Neural cell (in vitro differentiated cells): Measurements from ENCODE around the gene VAV2.

ENCODE experiments used
- CTCF ChIP-seq: fragments of 450-650 bp; IDR thresholded peaks from 2 replicates; pipeline ENCODE4 v1.5.1; 2014; ENCODE audit warnings: antibody characterized with exemption, mild to moderate bottlenecking, moderate library complexity; ENCODE audit not compliant: poor library complexity, severe bottlenecking
- EP300 ChIP-seq: fragments of 450-650 bp; conservative IDR thresholded peaks from 2 replicates; pipeline ENCODE4 v1.6.1; 2014; ENCODE audit warnings: antibody characterized with exemption, mild to moderate bottlenecking, moderate library complexity; ENCODE audit not compliant: poor library complexity, severe bottlenecking
- EZH2 ChIP-seq: fragments of 200-600, 300-800 bp; shearing (Covaris generic), sonication (generic); IDR thresholded peaks from 2 replicates; pipeline ENCODE4 v1.6.1; 2014; ENCODE audit warnings: antibody characterized with exemption, low read length, borderline replicate concordance, mild to moderate bottlenecking; ENCODE audit not compliant: insufficient read depth, poor library complexity, severe bottlenecking
- MXI1 ChIP-seq: fragments of 450-650 bp; conservative IDR thresholded peaks from 2 replicates; pipeline ENCODE4 v1.6.1; 2014; ENCODE audit warnings: antibody characterized with exemption, mild to moderate bottlenecking; ENCODE audit not compliant: poor library complexity, severe bottlenecking
- POLR2AphosphoS5 ChIP-seq: IDR thresholded peaks from 2 replicates; pipeline ENCODE4 v1.6.1; 2012
- RAD21 ChIP-seq: fragments of 450-650 bp; conservative IDR thresholded peaks from 2 replicates; pipeline ENCODE4 v1.6.1; 2014; ENCODE audit warnings: antibody characterized with exemption, mild to moderate bottlenecking, moderate library complexity
- SMC3 ChIP-seq: fragments of 450-650 bp; conservative IDR thresholded peaks from 2 replicates; pipeline ENCODE4 v1.6.1; 2014; ENCODE audit warnings: antibody characterized with exemption, mild to moderate bottlenecking, moderate library complexity; ENCODE audit not compliant: poor library complexity
- TF ChIP-seq, protein P1 (sequence below): IDR thresholded peaks from 2 replicates; pipeline ENCODE4 v1.6.1; 2012; ENCODE audit warnings: borderline replicate concordance

- no peak for TF ChIP-seq CTCF
- no peak for TF ChIP-seq RAD21
- no peak for TF ChIP-seq EZH2
- no peak for TF ChIP-seq POLR2AphosphoS5
- TF ChIP-seq, protein P1, sequence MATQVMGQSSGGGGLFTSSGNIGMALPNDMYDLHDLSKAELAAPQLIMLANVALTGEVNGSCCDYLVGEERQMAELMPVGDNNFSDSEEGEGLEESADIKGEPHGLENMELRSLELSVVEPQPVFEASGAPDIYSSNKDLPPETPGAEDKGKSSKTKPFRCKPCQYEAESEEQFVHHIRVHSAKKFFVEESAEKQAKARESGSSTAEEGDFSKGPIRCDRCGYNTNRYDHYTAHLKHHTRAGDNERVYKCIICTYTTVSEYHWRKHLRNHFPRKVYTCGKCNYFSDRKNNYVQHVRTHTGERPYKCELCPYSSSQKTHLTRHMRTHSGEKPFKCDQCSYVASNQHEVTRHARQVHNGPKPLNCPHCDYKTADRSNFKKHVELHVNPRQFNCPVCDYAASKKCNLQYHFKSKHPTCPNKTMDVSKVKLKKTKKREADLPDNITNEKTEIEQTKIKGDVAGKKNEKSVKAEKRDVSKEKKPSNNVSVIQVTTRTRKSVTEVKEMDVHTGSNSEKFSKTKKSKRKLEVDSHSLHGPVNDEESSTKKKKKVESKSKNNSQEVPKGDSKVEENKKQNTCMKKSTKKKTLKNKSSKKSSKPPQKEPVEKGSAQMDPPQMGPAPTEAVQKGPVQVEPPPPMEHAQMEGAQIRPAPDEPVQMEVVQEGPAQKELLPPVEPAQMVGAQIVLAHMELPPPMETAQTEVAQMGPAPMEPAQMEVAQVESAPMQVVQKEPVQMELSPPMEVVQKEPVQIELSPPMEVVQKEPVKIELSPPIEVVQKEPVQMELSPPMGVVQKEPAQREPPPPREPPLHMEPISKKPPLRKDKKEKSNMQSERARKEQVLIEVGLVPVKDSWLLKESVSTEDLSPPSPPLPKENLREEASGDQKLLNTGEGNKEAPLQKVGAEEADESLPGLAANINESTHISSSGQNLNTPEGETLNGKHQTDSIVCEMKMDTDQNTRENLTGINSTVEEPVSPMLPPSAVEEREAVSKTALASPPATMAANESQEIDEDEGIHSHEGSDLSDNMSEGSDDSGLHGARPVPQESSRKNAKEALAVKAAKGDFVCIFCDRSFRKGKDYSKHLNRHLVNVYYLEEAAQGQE, result no peak
- no peak for TF ChIP-seq EP300
- no peak for TF ChIP-seq MXI1
- TF ChIP-seq SMC3, result no peak
Measured at GRCh38 chr9:134031783-134032182, 39.7 kb upstream of the VAV2 start.
